ENCODE measurements around the gene NUDT8. TPM values are rescaled to one million over a fixed set of nuclear protein-coding genes. Genes with fewer than 3 reads are reported as not detected.

The NUDT8 gene
- polyA plus RNA-seq, 1 of the 3 experiments (the other 2 are of a cell fraction), result 2.7 TPM

- Histone ChIP-seq H2AFZ (ENCODE audit: low read depth) (no peak overlapping the region), H3K27me3 (ENCODE audit: insufficient read depth) (0 out of 2 replicates have a peak, but pooled peaks cover 5% of the 10 kb centered on the region), H3K4me1 (ENCODE audit: control insufficient read depth in 1 of 2, insufficient read depth in 2 of 2, low read depth in 1 of 2, low read length in 1 of 2) (no peaks in the 10 kb centered on the region; a peak in 2 of 4 replicates), H3K9me2 (no peaks in the 10 kb centered on the region), H3K4me2 (no peak overlapping the region), H3K9ac (no peak overlapping the region), H3K27ac (ENCODE audit: low read depth in 2 of 2, low read length in 1 of 2) (no peak overlapping the region), H3F3A (replicated peaks; ENCODE audit: insufficient read depth) (no peaks in the 10 kb centered on the region), H3K79me2 (ENCODE audit: insufficient read depth) (no peaks in the 10 kb centered on the region), H3K9me3 (no peaks in the 10 kb centered on the region), H3K36me3 (replicated peaks in 1 of 2; ENCODE audit: control insufficient read depth in 1 of 2, insufficient read depth in 2 of 2, low read length in 1 of 2) (no peaks in the 10 kb centered on the region), H3K4me3 (ENCODE audit: low read depth in 2 of 2, low read length in 1 of 2) (no peak overlapping the region), H4K20me1 (ENCODE audit: insufficient read depth) (no peaks in the 10 kb centered on the region)
- POLR2A ChIA-PET, result interaction anchor here (1.1 kb wide), 1 partner anchor 27 kb away, joined by 3 read pairs; the partner anchor contains the start of gene NUDT8
- CTCF ChIA-PET, result interaction anchor here (0.7 to 21.6 kb wide), 2 partner anchors 22 to 43 kb away, joined by 3 to 308 read pairs; partner anchors contain the start of genes NUDT8 and TBX10
- 23% methylated on average over 3 of the region's 3 CpGs for WGBS (ENCODE audit: low lambda C conversion rate)
- TF ChIP-seq FOXJ3 (CRISPR knock-in tag; IDR thresholded peaks at IDR 0.05) (no peak), RFX5 (IDR thresholded peaks at IDR 0.05; ENCODE audit: low read length) (no peak), PBX3 (IDR thresholded peaks at IDR 0.05) (no peak), ZBTB33 (IDR thresholded peaks at IDR 0.05; ENCODE audit: borderline replicate concordance, low read depth) (no peak), TCF12 (IDR thresholded peaks at IDR 0.05) (no peak), EP300 (IDR thresholded peaks at IDR 0.05; ENCODE audit: borderline replicate concordance in 1 of 2, low read depth in 1 of 2, low read length in 1 of 2) (no peak), TAF1 (IDR thresholded peaks at IDR 0.05; ENCODE audit: borderline replicate concordance, low read depth, low read length) (no peak), REST (IDR thresholded peaks at IDR 0.05; ENCODE audit: low read depth, low read length) (no peak), USF1 (IDR thresholded peaks at IDR 0.05; ENCODE audit: borderline replicate concordance, low read depth) (no peak), MXI1 (IDR thresholded peaks at IDR 0.05; ENCODE audit: low read depth, low read length) (no peak), FOXM1 (IDR thresholded peaks at IDR 0.05; ENCODE audit: low read depth) (no peak), MEF2A (IDR thresholded peaks at IDR 0.05; ENCODE audit: borderline replicate concordance, low read depth) (no peak), RCOR1 (IDR thresholded peaks at IDR 0.05; ENCODE audit: low read length) (no peak), MAX (IDR thresholded peaks at IDR 0.05; ENCODE audit: low read depth) (no peak), JUND (IDR thresholded peaks at IDR 0.05) (no peak), RAD21 (IDR thresholded peaks at IDR 0.05; ENCODE audit: low read length) (no peak)
- DNase-seq, result no peak
These were observed 27.6 kb upstream of the NUDT8 start for GRCh38 chr11:67657300-67657699.

Measured in SK-N-SH (cell line).